Heart left ventricle (tissue), 13 donors: ENCODE results near the gene SLC22A12.

ENCODE experiments used
- CTCF ChIP-seq, 12 donors: fragments of 200-600 bp; sonication (generic) in 4 of 12; IDR thresholded peaks; one replicate each; pipeline versions ENCODE4 v1.5.0 to v1.8.0; 2018 to 2022; ENCODE audit warnings: antibody characterized with exemption in 12 of 12, mild to moderate bottlenecking in 5 of 12
- POLR2A ChIP-seq, 2 donors: fragments of 450-650 bp; IDR thresholded peaks; one replicate each; pipeline ENCODE4 v1.6.1; 2017; ENCODE audit warnings: antibody characterized with exemption in 2 of 2, mild to moderate bottlenecking in 2 of 2, moderate library complexity in 2 of 2
- donor health status: ischemic (EF 13 %, LVEDD 7.1; RV severe dilation, severe dysfunction).
- donor health status: DM: no; HTN: yes; CAD: no.
- donor health status: DM: no; HTN: no; CAD: no.
- donor health status: ischemic (EF 25% LVEDD 6.9; RV normal size, moderate dysfunction).
- donor health status: ischemic (EF 25% LVEDD 5.7; RV mildly dilated, moderate dysfunction).
- donor health status: ischemic (EF 35%, LVEDD 5.7; RV mildly dilated, moderate dysfunction).
- donor health status: nonischemic (EF 11% LVEDD 7.7; RV severe dilation, severe dysfunction).
- donor health status: DM: yes; HTN: yes; CAD: no.
- donor health status: PGD.
- donor health status: ischemic (EF 29% LVEDD 5.4; RV normal size, mild dysfunction).
- donor health status: nonischemic (EF 23%, LVEDD 6.1; RV moderate dilation, normal function).

- TF ChIP-seq CTCF (IDR thresholded peaks at IDR 0.05) (peak in 1 of 12 donors; percentile 12), POLR2A (IDR thresholded peaks at IDR 0.05) (no peak)
Measured at GRCh38 chr11:64629796-64630562, 39.0 kb downstream of the SLC22A12 start.
